Effector memory CD8-positive, alpha-beta T cell (primary cell): ENCODE measurements around the gene FAM222B.
"Not testable (repeated sequence)": the region's sequence is repeated elsewhere in the genome, so short reads cannot be mapped to it uniquely, and the experiment has no call there.

Source experiments
- ATAC-seq: fragments of 150-1000 bp; cut with Tn5 transposase; replicated peaks from 2 replicates; pipeline ENCODE4 v1.10.0; 2021; ENCODE audit warnings: mild to moderate bottlenecking, moderate library complexity
- DNase-seq, 3 experiments: peaks; one replicate each; pipeline ENCODE4 v3.0.0; 2021
- H3K27ac Mint-ChIP-seq, 2 donors: one replicate each; pipeline ENCODE4 v1.8.0; 2022; ENCODE audit warnings: mild to moderate bottlenecking in 2 of 2, mixed read lengths in 2 of 2, moderate library complexity in 2 of 2
- H3K27me3 Mint-ChIP-seq, 2 donors: one replicate each; pipeline ENCODE4 v1.8.0; 2022; ENCODE audit warnings: mixed read lengths in 2 of 2
- H3K36me3 Mint-ChIP-seq: one replicate; pipeline ENCODE4 v1.8.0; 2022; ENCODE audit warnings: mild to moderate bottlenecking, moderate library complexity, mixed read lengths; ENCODE audit not compliant: insufficient read depth
- H3K4me1 Mint-ChIP-seq, 2 donors: one replicate each; pipeline ENCODE4 v1.8.0; 2022; ENCODE audit warnings: low read depth in 2 of 2, mixed read lengths in 2 of 2
- H3K4me3 Mint-ChIP-seq, 2 donors: one replicate each; pipeline ENCODE4 v1.8.0; 2022; ENCODE audit warnings: mild to moderate bottlenecking in 2 of 2, mixed read lengths in 2 of 2, moderate library complexity in 2 of 2
- H3K9me3 Mint-ChIP-seq, 2 donors: one replicate each; pipeline ENCODE4 v1.8.0; 2022; ENCODE audit warnings: mixed read lengths in 2 of 2

FAM222B gene

DNA sequence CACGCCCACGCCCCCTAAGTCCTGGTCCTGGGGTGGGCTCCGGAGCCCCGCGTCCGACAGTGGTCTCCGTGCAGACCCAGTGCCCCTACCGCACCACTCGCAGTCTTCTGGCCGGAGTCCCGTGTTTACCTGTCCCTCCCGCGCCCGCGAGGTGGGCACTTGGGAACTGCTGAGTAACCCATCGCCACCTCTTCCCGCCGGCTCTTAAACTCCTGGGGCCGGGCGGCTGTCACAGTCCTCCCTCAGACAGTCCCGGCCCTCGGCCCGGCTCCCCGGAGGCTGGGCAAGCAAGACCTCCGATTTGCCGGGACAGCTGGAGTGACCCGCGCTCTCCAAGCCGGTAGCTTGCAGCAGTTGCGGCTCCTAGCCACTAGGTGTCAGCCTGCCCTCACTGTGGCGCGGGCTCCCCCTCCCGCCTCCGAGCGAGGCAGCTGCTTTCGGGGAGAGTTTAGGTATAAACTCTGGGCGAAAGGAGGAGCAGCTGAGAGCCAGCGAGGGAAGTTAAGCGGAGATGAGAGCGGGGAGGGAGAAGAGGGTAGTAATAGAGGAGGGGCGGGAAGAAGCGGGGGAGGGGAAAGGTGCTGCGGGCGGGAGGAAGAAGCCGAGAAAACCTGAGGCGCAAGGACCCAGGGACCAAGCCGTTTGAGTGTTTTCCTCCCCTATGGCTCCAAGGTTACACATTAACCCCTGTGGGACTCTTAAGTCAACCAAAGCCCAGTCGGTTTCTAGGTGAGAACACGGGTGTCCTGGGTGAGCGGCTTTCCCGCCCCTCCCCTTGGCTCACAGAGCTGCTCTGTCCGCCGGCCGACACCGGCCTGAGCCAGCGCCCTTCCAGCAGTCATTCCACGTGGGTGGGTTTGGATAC, 115.7 kb downstream of the FAM222B start:
- peak overlapping the region; percentile 98 to 99 for H3K27ac Mint-ChIP-seq
- peak; percentile 91 to 93 (median 92) for DNase-seq
- H3K27me3 Mint-ChIP-seq, result no peaks in the 10 kb centered on the region
- peak overlapping the region; percentile 99 to 100 for H3K4me3 Mint-ChIP-seq
- no peaks in the 10 kb centered on the region for H3K9me3 Mint-ChIP-seq
- H3K4me1 Mint-ChIP-seq, result peaks cover 37 to 41% of the 10 kb centered on the region in 2 donors
- peak; percentile 48 for ATAC-seq
- peaks cover 64% of the 10 kb centered on the region for H3K36me3 Mint-ChIP-seq

DNA sequence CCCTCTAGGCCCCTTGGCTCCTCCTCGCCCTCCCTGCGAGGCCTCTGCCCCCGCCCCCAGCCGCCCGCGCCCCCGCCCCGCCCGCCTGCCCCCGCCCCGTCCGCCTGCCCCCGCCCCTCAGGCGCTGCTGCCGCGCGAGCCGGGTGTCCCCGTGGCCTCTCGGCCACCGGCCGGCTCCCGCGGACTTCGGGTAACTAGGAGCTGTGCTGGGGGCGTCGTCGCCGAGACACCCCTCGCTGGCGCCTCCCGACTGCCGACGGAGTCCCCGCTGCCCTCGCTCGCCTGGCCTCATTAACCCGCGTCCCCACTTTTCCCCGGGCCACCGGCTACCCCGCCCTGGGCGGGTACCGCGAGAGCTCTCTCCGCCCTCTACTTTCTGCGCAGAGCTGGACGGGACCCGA, 116.4 kb downstream of the FAM222B start, which contains the start of gene TLCD1:
Gene TLCD1, minus strand, starts transcription at position 8 of the 401 bp plus-strand sequence. CDS start 136 bp downstream, outside the sequence.
- no peaks in the 10 kb centered on the region for H3K9me3 Mint-ChIP-seq
- H3K27ac Mint-ChIP-seq, result peak within 1 kb of the TSS; percentile 98 to 99
- H3K27me3 Mint-ChIP-seq, result no peaks in the 10 kb centered on the region
- H3K36me3 Mint-ChIP-seq, result peaks cover 71% of the 10 kb centered on the region
- H3K4me1 Mint-ChIP-seq, result peaks cover 38 to 43% of the 10 kb centered on the region in 2 donors
- ATAC-seq (peak; percentile 39), DNase-seq (peak; percentile 59 to 71 (median 69))
- H3K4me3 Mint-ChIP-seq, result peak within 1 kb of the TSS; percentile 99 to 100

DNA sequence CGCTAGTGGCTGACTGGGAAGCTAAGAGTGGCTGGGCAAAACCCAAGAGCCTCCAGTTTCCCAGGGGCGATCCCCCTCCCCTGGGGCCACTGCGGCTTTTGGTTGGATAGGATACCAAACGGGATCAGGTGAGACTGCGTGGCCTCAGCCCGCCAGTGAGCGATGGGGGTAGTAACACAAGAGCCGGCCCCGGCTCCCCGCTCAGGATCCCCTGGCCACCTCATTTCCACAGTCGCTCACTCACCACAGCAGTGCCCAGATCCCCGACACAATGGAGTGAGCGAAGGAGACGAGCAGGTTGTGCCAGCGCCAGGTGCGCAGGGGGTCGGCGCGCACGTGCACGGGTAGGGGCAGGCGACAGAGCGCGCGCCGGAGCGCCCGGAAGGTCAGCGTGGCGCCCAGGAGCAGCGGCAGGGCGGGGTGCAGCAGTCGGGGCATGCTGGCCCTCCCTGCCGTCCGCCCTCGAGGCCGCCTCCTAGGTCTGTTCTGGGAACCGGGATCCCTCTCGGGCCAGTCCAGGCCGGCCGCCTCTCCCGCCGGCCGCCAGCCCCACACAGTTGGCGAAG, 116.8 kb downstream of the FAM222B start:
- Mint-ChIP-seq H3K4me1 (peaks cover 41 to 48% of the 10 kb centered on the region in 2 donors), H3K36me3 (peaks cover 76% of the 10 kb centered on the region)
- peak; percentile 0 for ATAC-seq

DNA sequence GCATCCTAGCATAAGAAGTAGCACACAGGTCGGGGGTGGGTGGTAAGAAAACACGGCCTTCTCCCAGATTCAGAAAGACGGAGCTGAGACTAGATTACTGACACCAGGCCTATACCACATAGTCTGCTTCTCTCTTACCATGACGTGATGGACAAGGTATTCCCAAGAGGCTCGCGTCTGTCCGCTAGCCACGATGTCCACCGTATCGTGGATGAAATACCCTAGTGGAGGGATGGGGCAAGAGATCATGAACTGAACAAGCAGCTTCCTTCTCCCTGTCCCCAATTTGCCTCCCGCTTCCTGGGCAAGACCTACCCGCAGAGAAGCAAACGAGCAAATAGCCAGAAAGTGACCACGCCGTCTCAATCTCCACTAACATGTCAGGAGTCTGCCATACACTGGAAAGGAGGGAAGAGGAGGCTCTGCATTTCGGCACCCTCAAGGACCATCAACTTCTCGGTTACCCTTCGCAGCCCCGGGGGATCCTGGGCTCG, 117.4 kb downstream of the FAM222B start:
- no peak for DNase-seq
- Mint-ChIP-seq H3K27me3 (no peaks in the 10 kb centered on the region), H3K36me3 (peaks cover 81% of the 10 kb centered on the region), H3K9me3 (no peaks in the 10 kb centered on the region), H3K27ac (peak overlapping the region; percentile 65 to 83), H3K4me3 (peak overlapping the region; percentile 99 to 100), H3K4me1 (peaks cover 46 to 53% of the 10 kb centered on the region in 2 donors)
- no peak for ATAC-seq

More for the DNA sequence above, 116.8 kb downstream of the FAM222B start:
- peak in 1 of 3 experiments; percentile 21 for DNase-seq
- H3K4me3 Mint-ChIP-seq, result peak overlapping the region; percentile 99 to 100
- no peaks in the 10 kb centered on the region for H3K9me3 Mint-ChIP-seq
- H3K27me3 Mint-ChIP-seq, result no peaks in the 10 kb centered on the region
- peak overlapping the region; percentile 65 to 83 for H3K27ac Mint-ChIP-seq

DNA sequence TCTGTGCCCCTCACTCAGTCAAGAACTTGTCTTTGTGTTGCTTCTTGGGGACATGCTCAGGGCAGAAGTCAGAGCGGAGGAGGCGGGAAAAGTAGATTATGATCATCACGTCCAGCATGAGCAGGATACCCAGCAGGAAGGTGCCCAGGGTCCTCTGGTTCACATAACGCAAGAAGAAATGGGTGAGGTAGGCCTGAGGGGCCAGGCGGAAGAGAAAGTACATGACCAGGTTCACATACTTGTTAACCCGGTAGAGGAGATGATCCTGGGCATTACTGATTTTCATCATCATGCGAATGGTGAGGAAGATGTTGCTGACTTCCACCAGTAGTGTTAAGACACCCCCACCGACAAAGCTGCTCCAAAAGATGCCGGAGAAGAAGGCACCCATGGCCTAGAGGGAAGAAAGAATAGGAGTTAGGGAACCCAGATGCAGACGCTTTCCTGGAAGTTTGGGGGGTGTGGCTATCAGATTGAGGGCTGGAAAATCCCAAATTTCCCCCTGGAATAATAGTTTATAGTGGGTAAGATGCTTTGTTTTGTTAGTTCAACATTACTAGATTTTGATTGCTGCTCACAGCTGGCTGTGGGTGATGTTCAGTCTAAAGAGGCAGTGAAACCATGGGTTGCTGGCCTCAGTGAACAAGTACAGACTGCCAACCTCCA, 118.0 kb downstream of the FAM222B start:
- Mint-ChIP-seq H3K4me3 (peak overlapping the region; percentile 99 to 100), H3K4me1 (peaks cover 50 to 59% of the 10 kb centered on the region in 2 donors), H3K27me3 (no peaks in the 10 kb centered on the region), H3K9me3 (no peaks in the 10 kb centered on the region), H3K36me3 (peaks cover 87% of the 10 kb centered on the region), H3K27ac (peak overlapping the region; percentile 65 to 83)
- no peak for DNase-seq
- ATAC-seq, result no peak

DNA sequence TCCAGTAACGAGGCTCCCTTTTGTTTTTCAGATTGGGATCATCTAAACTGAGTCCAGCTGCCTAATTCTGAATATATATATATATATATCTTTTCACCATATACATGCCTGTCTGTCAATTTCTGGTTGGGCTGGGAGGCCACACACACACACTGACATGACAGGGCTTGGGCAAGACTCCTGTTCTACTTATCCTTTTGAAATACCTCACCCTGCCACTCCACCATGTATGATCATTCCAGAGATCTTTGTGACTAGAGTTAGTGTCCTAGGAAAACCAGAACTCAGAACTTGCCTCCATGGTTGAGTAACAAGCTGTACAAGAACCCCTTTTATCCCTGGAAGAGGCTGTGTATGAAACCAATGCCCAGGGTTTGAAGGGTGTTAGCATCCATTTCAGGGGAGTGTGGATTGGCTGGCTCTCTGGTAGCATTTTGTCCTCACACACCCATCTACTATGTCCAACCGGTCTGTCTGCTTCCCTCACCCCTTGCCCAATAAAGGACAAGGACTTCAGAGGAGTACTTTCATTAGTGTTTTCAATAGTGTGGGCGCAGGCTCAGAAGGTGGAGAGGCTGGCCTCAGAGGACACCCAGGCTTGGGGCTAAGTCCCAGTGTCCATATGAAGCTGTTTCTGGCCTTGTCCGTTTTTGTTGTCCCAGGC, 118.6 kb downstream of the FAM222B start:
- ATAC-seq, H3K9me3 Mint-ChIP-seq, H3K27me3 Mint-ChIP-seq, DNase-seq: not testable (repeated sequence)
- Mint-ChIP-seq H3K36me3 (peaks cover 89% of the 10 kb centered on the region), H3K4me3 (peak overlapping the region in 1 of 2 donors; percentile 100), H3K4me1 (peaks cover 52 to 63% of the 10 kb centered on the region in 2 donors), H3K27ac (peak overlapping the region; percentile 65 to 83)

DNA sequence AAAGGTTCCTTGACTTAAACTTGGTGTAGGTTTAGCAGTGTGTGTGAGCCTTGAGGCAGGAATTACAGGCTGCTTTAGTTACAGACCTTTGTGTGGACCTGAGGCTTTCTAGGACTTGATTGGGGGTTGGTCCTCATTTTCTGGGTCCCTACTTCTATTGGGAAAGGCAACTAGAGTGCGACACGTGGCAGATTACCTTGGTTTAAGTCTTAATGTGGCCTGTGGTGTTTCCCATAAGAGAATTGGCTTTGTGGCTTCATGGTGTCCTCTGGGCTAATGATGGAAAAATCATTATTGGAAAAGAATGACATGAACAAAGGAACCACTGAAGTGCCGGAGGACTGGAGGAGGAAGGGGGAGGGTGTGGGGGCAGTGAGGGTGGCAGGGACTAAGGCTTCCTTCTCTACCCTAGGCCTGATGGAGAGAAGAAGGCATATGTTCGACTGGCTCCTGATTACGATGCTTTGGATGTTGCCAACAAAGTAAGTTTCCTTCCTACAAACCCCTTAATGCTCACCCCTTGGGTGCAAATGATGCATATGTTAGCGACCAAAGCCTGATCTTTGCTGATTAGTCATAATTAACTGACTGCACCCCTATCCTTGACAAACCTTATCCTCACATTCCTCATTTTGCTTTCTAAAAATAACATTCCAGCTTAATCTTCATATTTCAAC, 119.3 kb downstream of the FAM222B start:
- Mint-ChIP-seq H3K9me3 (no peaks in the 10 kb centered on the region), H3K36me3 (peaks cover 83% of the 10 kb centered on the region), H3K27me3 (no peaks in the 10 kb centered on the region), H3K27ac (no peak overlapping the region), H3K4me1 (peaks cover 55 to 65% of the 10 kb centered on the region in 2 donors), H3K4me3 (peak overlapping the region in 1 of 2 donors; percentile 15)
- no peak for ATAC-seq
- DNase-seq, result no peak

DNA sequence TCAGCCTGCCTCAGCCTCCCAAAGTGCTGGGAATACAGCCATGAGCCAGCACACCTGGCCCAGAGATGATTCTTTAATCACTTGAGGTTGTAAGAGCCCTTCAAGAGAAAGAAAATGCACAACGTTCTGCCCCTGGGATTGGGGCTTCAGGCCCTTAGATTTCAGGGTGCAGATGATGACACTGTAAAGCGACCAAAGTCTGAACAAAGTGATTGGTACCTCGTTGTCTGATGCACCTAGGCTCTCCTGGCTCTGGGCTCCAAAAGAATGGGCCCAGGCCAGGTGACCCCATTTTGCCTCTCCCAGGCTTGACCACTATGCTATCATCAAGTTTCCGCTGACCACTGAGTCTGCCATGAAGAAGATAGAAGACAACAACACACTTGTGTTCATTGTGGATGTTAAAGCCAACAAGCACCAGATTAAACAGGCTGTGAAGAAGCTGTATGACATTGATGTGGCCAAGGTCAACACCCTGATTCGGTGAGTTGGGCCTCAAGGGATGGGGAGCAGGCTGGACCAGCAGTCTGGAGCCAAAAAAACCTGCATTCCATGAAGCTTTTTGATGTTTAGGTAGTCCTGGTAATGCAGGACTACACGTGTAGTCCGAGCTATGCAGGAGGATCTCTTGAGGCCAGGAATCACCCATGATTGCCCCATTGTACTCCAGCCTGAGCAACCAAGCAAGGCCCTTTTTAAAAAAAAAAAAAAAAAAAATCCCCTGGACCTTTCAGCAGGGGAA, 120.0 kb downstream of the FAM222B start:
- H3K27ac Mint-ChIP-seq, result peak overlapping the region; percentile 79 to 98
- DNase-seq, result no peak
- ATAC-seq, result no peak
- H3K9me3 Mint-ChIP-seq, result no peaks in the 10 kb centered on the region
- no peaks in the 10 kb centered on the region for H3K27me3 Mint-ChIP-seq
- H3K4me1 Mint-ChIP-seq, result peaks cover 52 to 60% of the 10 kb centered on the region in 2 donors
- H3K36me3 Mint-ChIP-seq, result peaks cover 76% of the 10 kb centered on the region
- peak overlapping the region; percentile 98 to 100 for H3K4me3 Mint-ChIP-seq

DNA sequence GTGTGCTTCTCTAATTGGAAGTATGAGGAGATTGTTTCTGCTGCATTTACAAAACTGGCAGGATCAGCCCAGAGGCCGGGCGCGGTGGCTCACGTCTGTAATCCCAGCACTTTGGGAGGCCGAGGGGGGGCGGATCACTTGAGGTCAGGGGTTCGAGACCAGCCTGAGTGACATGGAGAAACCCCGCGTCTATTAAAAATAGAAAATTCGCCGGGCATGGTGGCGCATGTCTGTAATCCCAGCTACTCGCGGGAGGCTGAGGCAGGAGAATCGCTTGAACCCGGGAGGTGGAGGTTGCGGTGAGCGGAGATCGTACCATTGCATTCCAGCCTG, 121.6 kb downstream of the FAM222B start:
- Mint-ChIP-seq H3K27ac (peak overlapping the region; percentile 96 to 98), H3K4me1 (peaks cover 43 to 48% of the 10 kb centered on the region in 2 donors), H3K4me3 (peak overlapping the region; percentile 98 to 100), H3K36me3 (peaks cover 62% of the 10 kb centered on the region)
- H3K27me3 Mint-ChIP-seq, H3K9me3 Mint-ChIP-seq, ATAC-seq, DNase-seq: not testable (repeated sequence)

DNA sequence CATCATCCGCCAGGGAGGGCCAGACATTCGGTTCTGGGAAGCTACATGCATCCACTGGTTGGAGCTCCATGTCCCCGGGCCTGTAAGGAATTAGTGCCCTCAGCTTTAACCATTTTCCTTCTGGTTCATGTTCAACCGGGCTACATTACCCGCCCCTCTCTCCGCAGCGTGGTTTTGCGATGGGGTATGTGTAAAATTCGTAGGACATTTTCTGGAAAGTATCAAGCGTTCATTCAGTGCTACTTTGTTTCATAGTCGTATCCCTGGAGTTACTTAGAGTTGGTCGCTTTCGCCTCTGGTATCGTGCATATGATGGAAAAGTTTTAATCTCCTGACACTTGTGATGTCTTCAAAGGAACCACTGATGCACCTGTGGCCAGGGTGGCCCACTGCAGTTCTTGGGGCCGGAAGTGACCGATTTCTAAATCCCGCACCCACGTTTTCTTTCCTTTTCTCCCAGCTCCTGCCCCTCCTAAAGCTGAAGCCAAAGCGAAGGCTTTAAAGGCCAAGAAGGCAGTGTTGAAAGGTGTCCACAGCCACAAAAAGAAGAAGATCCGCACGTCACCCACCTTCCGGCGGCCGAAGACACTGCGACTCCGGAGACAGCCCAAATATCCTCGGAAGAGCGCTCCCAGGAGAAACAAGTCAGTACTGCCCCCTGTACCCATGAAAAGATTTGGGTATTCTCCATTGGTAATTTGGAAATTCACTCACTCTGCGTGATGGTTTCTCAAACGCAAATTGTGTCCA, 122.2 kb downstream of the FAM222B start:
- H3K9me3 Mint-ChIP-seq, result no peaks in the 10 kb centered on the region
- peaks cover 41 to 44% of the 10 kb centered on the region in 2 donors for H3K4me1 Mint-ChIP-seq
- peak overlapping the region; percentile 96 to 98 for H3K27ac Mint-ChIP-seq
- H3K27me3 Mint-ChIP-seq, result peaks cover 0 to 10% of the 10 kb centered on the region in 2 donors
- peak overlapping the region; percentile 98 to 100 for H3K4me3 Mint-ChIP-seq
- peaks cover 61% of the 10 kb centered on the region for H3K36me3 Mint-ChIP-seq
- ATAC-seq (no peak), DNase-seq (no peak)

DNA sequence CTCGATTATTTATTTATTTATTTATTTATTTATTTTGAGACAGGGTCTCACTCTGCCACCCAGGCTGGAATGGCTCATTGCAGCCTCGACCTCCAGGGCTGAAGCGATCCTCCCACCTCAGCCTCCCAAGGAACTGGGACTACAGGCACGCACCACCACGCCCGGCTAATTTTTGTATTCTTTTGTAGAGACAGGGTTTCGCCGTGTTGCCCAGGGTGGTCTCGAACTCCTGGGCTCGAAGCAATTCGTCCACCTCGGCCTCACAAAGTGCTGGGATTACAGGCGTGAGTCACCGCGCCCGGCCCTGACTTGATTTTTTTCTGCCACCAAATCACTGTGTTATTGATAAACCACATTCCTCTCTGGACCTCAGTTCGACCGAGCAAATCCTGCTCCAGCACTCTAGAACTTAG, 123.6 kb downstream of the FAM222B start:
- Mint-ChIP-seq H3K4me1 (peaks cover 29 to 31% of the 10 kb centered on the region in 2 donors), H3K9me3 (no peaks in the 10 kb centered on the region), H3K27me3 (peaks cover 0 to 24% of the 10 kb centered on the region in 2 donors), H3K4me3 (peak overlapping the region; percentile 98 to 100), H3K27ac (peak overlapping the region; percentile 96 to 98), H3K36me3 (peaks cover 49% of the 10 kb centered on the region)
- ATAC-seq (no peak), DNase-seq (no peak)
